Body of pancreas (tissue), 4 donors: ENCODE data around the gene BOC. TPM values are rescaled to one million over a fixed set of nuclear protein-coding genes. Genes with fewer than 3 reads are reported as not detected.

ENCODE experiments used
- ATAC-seq: fragments of 150-250 bp; one replicate; pipeline ENCODE4 v1.9.1; 2016
- DNase-seq, 4 donors: peaks; one replicate each; pipeline ENCODE4 v3.0.0-alpha.2; 2019
- H3K27ac ChIP-seq, 4 donors: fragments of 200-600 bp; sonication (generic); 1 replicate in 3 of 4; 2 replicates in 1 of 4; pipeline versions ENCODE4 v1.5.1 to v1.6.1; 2016 to 2019; ENCODE audit warnings: mild to moderate bottlenecking in 1 of 4, mixed read lengths in 1 of 4, moderate library complexity in 1 of 4
- H3K27me3 ChIP-seq, 2 donors: fragments of 200-600 bp; sonication (generic); one replicate each; pipeline ENCODE4 v1.6.0; 2016; ENCODE audit warnings: mild to moderate bottlenecking in 1 of 2
- H3K36me3 ChIP-seq, 2 donors: fragments of 200-600 bp; sonication (generic); replicated peaks in 1 of 2; 2 replicates each; pipeline ENCODE4 v1.5.1; 2016; ENCODE audit warnings: low read depth in 2 of 2; ENCODE audit not compliant: insufficient read depth in 1 of 2
- H3K4me1 ChIP-seq: fragments of 200-600 bp; sonication (generic); one replicate; pipeline ENCODE4 v1.6.0; 2016
- H3K4me3 ChIP-seq, 2 donors: fragments of 200-600 bp; sonication (generic); 1 replicate in 1 of 2; 2 replicates in 1 of 2; pipeline ENCODE4 v1.5.1; 2016 to 2019
- H3K9me3 ChIP-seq, 3 donors: fragments of 200-600 bp; sonication (generic); 1 replicate in 2 of 3; 2 replicates in 1 of 3; pipeline ENCODE4 v1.5.1; 2016
- CTCF ChIP-seq, 7 experiments: fragments of 450-650 bp in 4 of 7; fragments of 200-600 bp in 3 of 7; sonication (generic) in 3 of 7; IDR thresholded peaks; one replicate each; pipeline ENCODE4 v1.5.1; 2016 to 2019; ENCODE audit warnings: antibody characterized with exemption in 7 of 7
- POLR2A ChIP-seq, 3 donors: fragments of 450-650 bp; IDR thresholded peaks; one replicate each; pipeline ENCODE4 v1.6.1; 2016; ENCODE audit warnings: antibody characterized with exemption in 3 of 3, mild to moderate bottlenecking in 2 of 3
- WGBS, 2 donors: methylation state at CpG; one replicate each; pipeline ENCODE4 v1.1.5; 2017; 5-methylcytosine and 5-hydroxymethylcytosine counted together
- intact Hi-C: fragments of 100-400 bp; cut with DNase I; formaldehyde crosslinking; loops from one replicate; pipeline ENCODE4 v1.15.1; 2023
- total RNA-seq, 2 donors: library from RNA; depleted of rRNA; stranded (reverse); fragments of >200 nt; gene quantifications; one replicate each; pipeline ENCODE4 v1.1.0, GENCODE V29; 2016

Gene BOC
- total RNA-seq, 2 donors from 2014 or later = 22.7 to 29.6 TPM

- Histone ChIP-seq H3K36me3 (no peaks in the 10 kb centered on the region), H3K27ac (peak overlapping the region; percentile 42 to 74 (median 63)), H3K4me3 (no peak overlapping the region), H3K9me3 (no peaks in the 10 kb centered on the region), H3K4me1 (peaks cover 67% of the 10 kb centered on the region), H3K27me3 (no peaks in the 10 kb centered on the region)
- WGBS, 2 donors = 62% methylated on average over 9 of the region's 9 CpGs
- ATAC-seq (peak; percentile 34), DNase-seq (peak; percentile 35 to 62 (median 50))
- TF ChIP-seq POLR2A (IDR thresholded peaks at IDR 0.05) (no peak), CTCF (IDR thresholded peaks at IDR 0.05) (no peak)
- intact Hi-C loops = no loop called here
These were observed 60.4 kb downstream of the BOC start for GRCh38 chr3:113271594-113272384.

GRCh38 chr3:113272385-113272779 is 61.0 kb downstream of the BOC start:
- no peak overlapping the region for H3K4me3 ChIP-seq
- no peaks in the 10 kb centered on the region for H3K36me3 ChIP-seq
- H3K9me3 ChIP-seq = no peaks in the 10 kb centered on the region
- TF ChIP-seq POLR2A (IDR thresholded peaks at IDR 0.05) = no peak
- TF ChIP-seq CTCF (IDR thresholded peaks at IDR 0.05) = no peak
- WGBS, 2 donors = 90 to 93% methylated on average over 13 of the region's 13 CpGs
- H3K4me1 ChIP-seq = peaks cover 73% of the 10 kb centered on the region
- peak overlapping the region; percentile 42 to 74 (median 63) for H3K27ac ChIP-seq
- ATAC-seq = no peak
- DNase-seq = peak in 1 of 4 donors; percentile 11
- no peaks in the 10 kb centered on the region for H3K27me3 ChIP-seq
- intact Hi-C loops = no loop called here

GRCh38 chr3:113273011-113273410 is 61.7 kb downstream of the BOC start:
- no peak overlapping the region for H3K27ac ChIP-seq
- WGBS, 2 donors = 85 to 94% methylated on average over 4 to 15 of the region's 15 CpGs
- H3K4me3 ChIP-seq = no peak overlapping the region
- intact Hi-C loops = no loop called here
- no peaks in the 10 kb centered on the region for H3K9me3 ChIP-seq
- TF ChIP-seq CTCF (IDR thresholded peaks at IDR 0.05) = no peak
- TF ChIP-seq POLR2A (IDR thresholded peaks at IDR 0.05) = no peak
- ATAC-seq = no peak
- DNase-seq = no peak
- no peaks in the 10 kb centered on the region for H3K36me3 ChIP-seq
- H3K4me1 ChIP-seq = peaks cover 74% of the 10 kb centered on the region
- H3K27me3 ChIP-seq = no peaks in the 10 kb centered on the region

- DNase-seq = peak in 1 of 4 donors; percentile 13
- H3K27ac ChIP-seq = peak overlapping the region; percentile 75 to 85 (median 79)
- H3K27me3 ChIP-seq = no peaks in the 10 kb centered on the region
- H3K36me3 ChIP-seq = no peaks in the 10 kb centered on the region
- H3K4me3 ChIP-seq = no peak overlapping the region
- 89 to 90% methylated on average over 11 to 13 of the region's 13 CpGs for WGBS, 2 donors
- intact Hi-C loops = no loop called here
- H3K4me1 ChIP-seq = peaks cover 72% of the 10 kb centered on the region
- H3K9me3 ChIP-seq = no peaks in the 10 kb centered on the region
- no peak for ATAC-seq
- TF ChIP-seq POLR2A (IDR thresholded peaks at IDR 0.05) (no peak), CTCF (IDR thresholded peaks at IDR 0.05) (no peak)
These were observed 62.4 kb downstream of the BOC start for GRCh38 chr3:113273604-113274378.
